ENCODE results near the gene STIP1.
A peak's percentile ranks its signal among the peaks of the same experiment; 100 is the strongest.

Gene STIP1

GRCh38 chr11:64222651-64223000 lies 36.7 kb downstream of the STIP1 start:
- DNase-seq (ENCODE audit: low read depth, low spot score) = no peak

- DNase-seq (ENCODE audit: low read depth, low spot score) = no peak
Measured at GRCh38 chr11:64223001-64223651, 37.2 kb downstream of the STIP1 start.

- peak; percentile 31 for DNase-seq (ENCODE audit: low read depth, low spot score)
Measured at GRCh38 chr11:64224151-64224890, 38.4 kb downstream of the STIP1 start.

- DNase-seq (ENCODE audit: low read depth, low spot score) = no peak
Measured at GRCh38 chr11:64224891-64225607, 39.1 kb downstream of the STIP1 start.

- DNase-seq (ENCODE audit: low read depth, low spot score) = peak; percentile 93
Measured at GRCh38 chr11:64225608-64226506, 39.9 kb downstream of the STIP1 start, which contains the start of the genes NUDT22 and TRPT1. Gene NUDT22 (plus strand): TSS chr11:64226274. CDS start chr11:64226653, 379 bp downstream. Gene TRPT1 (minus strand): TSS chr11:64226186. CDS start chr11:64225860, 326 bp downstream.

DNA sequence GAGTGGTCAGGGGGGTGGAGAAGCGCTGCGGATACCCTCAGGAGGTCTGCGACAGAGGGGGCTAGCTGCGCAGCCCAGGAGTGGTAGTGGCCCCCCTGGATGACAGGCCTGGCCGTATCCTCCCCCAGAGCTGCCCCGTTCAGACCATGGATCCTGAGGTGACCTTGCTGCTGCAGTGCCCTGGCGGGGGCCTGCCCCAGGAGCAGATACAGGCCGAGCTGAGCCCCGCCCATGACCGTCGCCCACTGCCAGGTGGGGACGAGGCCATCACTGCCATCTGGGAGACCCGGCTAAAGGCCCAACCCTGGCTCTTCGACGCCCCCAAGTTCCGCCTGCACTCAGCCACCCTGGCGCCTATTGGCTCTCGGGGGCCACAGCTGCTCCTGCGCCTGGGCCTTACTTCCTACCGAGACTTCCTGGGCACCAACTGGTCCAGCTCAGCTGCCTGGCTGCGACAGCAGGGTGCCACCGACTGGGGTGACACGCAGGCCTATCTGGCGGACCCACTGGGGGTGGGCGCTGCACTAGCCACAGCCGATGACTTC lies 40.6 kb downstream of the STIP1 start:
- DNase-seq (ENCODE audit: low read depth, low spot score) = no peak

GRCh38 chr11:64227405-64227956 lies 41.5 kb downstream of the STIP1 start:
- DNase-seq (ENCODE audit: low read depth, low spot score) = no peak

GRCh38 chr11:64229090-64229743 lies 43.2 kb downstream of the STIP1 start:
- no peak for DNase-seq (ENCODE audit: low read depth, low spot score)

- no peak for DNase-seq (ENCODE audit: low read depth, low spot score)
Measured at GRCh38 chr11:64229744-64230170, 43.8 kb downstream of the STIP1 start.

- peak; percentile 96 for DNase-seq (ENCODE audit: low read depth, low spot score)
Measured at GRCh38 chr11:64230171-64230984, 44.4 kb downstream of the STIP1 start, which contains the start of gene DNAJC4. Gene DNAJC4 (plus strand): TSS chr11:64230548. CDS start chr11:64230855, 307 bp downstream.

DNA sequence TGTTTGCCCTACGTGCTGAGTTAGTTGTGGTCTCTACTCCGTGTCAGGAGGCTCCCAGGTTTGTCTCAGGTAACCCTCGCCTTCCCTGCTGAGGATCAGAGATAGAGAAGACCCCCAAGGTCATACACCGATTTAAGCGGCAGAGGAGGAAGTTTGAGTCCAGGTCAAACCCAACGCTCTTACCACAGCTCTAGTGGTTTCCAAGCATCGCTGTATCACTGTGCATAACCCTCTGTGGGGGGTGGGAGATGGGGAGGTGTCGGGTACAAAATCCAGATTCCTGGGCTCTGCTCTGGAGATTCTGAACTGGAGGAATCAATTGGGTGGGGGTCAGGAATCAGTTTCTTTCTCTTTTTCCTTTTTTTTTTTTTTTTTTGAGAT lies 45.0 kb downstream of the STIP1 start:
- no peak for DNase-seq (ENCODE audit: low read depth, low spot score)

DNA sequence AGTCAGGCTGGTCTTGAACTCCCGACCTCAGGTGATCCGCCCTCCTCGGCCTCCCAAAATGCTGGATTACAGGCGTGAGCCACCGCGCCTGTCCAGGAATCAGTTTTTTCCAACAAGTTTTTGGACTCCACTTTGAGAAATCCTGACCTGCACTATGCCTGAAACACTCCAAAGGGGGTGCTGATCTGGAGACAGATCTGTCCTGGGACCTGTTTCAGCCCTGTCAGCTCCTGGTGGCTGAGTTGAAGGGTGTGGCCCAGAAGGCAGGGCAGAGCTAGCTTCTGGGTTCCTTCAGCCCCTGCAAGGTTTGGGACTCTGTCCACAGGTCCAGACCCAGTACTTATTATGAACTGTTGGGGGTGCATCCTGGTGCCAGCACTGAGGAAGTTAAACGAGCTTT lies 45.6 kb downstream of the STIP1 start:
- DNase-seq (ENCODE audit: low read depth, low spot score) = no peak

DNA sequence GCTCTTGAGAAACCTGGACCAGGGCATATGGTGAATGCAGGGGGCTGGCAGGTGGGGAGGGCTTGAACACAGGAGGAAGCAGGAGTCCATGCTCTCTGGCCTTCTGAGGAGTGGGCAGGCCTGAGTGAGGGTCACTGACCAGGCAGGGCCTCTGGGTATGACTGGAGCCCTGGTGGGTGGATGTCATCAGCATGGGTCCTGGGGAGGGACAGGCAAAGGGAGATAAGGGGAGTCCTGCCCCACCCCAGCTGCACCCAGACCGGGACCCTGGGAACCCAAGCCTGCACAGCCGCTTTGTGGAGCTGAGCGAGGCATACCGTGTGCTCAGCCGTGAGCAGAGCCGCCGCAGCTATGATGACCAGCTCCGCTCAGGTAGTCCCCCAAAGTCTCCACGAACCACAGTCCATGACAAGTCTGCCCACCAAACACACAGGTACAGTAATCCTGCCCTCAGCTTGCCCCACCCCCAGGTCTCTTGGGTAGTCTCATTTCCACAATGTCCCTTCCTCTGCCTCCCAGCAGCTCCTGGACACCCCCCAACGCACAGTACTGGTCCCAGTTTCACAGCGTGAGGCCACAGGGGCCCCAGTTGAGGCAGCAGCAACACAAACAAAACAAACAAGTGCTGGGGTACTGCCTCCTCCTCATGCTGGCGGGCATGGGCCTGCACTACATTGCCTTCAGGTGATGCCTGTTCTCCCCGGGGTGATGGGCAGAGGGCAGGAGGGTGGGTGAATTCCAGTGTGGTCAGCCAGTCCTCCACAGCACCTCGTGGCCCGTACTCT lies 46.4 kb downstream of the STIP1 start:
- DNase-seq (ENCODE audit: low read depth, low spot score) = no peak

- no peak for DNase-seq (ENCODE audit: low read depth, low spot score)
Measured at GRCh38 chr11:64232967-64233315, 47.0 kb downstream of the STIP1 start.

DNA sequence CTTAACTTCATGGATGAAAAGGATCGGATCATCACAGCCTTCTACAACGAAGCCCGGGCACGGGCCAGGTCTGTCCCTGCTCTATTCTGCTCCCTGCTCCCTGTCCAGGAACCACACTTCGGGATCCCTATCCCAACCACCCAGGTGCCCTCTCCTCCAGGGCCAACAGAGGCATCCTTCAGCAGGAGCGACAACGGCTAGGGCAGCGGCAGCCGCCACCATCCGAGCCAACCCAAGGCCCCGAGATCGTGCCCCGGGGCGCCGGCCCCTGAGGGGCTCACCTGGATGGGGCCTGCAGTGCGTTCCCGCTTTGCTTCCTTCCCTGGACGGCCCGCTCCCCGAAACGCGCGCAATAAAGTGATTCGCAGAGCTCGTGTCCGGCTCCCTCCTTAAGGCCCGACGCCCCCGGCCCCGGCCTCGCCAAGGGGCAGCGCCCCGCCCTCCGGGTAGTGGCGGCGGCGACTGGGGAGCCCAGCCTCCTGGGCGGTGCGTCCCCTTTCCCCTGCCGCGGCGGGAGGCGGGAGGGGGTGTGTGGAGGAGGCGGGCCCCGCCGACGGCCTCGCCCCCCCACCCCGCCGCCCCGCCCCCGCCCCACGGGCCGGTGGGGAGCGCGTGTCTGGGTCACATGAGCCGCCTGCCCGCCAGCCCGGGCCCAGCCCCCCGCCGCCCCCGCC lies 48.1 kb downstream of the STIP1 start, which contains the start of gene VEGFB:
Gene VEGFB, plus strand, starts transcription at position 672 of the 674 bp plus-strand sequence. CDS start 250 bp downstream, outside the sequence.
- peak; percentile 76 for DNase-seq (ENCODE audit: low read depth, low spot score)

DNA sequence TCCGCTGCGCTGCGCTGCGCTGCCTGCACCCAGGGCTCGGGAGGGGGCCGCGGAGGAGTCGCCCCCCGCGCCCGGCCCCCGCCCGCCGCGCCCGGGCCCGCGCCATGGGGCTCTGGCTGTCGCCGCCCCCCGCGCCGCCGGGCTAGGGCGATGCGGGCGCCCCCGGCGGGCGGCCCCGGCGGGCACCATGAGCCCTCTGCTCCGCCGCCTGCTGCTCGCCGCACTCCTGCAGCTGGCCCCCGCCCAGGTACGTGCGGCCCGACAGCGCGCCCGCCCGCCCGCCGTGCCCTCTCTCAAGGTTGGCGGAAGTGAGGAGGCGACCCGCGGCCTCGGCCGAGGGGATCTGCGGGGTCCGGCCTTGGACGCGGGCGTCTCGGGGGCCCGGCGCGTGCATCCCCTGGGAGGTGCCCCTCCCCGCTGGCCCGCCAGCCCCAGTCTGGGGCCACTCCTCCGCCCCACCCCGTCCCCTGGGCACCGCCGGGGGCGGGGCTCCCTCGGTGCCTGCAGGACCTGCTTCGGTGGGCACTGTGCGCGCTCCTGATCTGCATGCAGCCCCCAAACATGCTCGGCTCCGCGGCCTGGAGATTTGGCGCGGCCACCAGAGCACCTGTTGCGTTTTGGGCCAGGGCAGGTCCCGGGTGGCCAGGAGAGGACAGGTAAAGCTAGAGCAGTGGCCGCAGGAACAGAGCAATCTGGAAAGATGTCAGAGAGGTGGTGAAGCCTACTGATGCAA lies 48.8 kb downstream of the STIP1 start:
- DNase-seq (ENCODE audit: low read depth, low spot score) = peak; percentile 63

Measured in astrocyte of the hippocampus (primary cell).